ENCODE measurements around the gene SLC25A21. TPM values are rescaled to one million over a fixed set of nuclear protein-coding genes. Genes with fewer than 3 reads are reported as not detected.
"Not testable (repeated sequence)": the region's sequence is repeated elsewhere in the genome, so short reads cannot be mapped to it uniquely, and the experiment has no call there.

Gene SLC25A21
- polyA plus RNA-seq, 6 donors from 2014 or later: not detected

DNA sequence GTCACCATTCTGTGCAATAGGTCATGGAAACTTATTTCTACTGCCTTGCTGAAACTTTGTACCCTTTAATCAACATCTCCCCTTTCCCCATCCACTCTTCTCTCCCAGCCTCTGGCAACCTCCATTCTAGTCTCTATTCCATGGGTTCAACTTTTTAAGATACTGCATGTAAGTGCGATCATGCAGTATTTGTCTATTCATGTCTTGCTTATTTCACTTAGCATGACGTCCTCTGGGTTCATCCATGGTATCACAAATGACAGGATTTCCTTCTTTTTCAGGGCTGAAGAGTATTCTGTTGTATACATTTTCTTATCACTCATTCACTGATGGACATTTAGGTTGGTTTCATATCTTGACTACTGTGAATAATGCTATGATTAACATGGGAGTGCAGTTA, 288.4 kb downstream of the SLC25A21 start:
- ATAC-seq (ENCODE audit: low read depth in 2 of 2) (no peak), DNase-seq (no peak)
- Mint-ChIP-seq H3K27ac (no peak overlapping the region), H3K9me3 (peaks cover 0 to 16% (median 7%) of the 10 kb centered on the region in 7 donors), H3K36me3 (no peaks in the 10 kb centered on the region), H3K4me3 (no peak overlapping the region), H3K27me3 (no peaks in the 10 kb centered on the region), H3K4me1 (no peaks in the 10 kb centered on the region)

DNA sequence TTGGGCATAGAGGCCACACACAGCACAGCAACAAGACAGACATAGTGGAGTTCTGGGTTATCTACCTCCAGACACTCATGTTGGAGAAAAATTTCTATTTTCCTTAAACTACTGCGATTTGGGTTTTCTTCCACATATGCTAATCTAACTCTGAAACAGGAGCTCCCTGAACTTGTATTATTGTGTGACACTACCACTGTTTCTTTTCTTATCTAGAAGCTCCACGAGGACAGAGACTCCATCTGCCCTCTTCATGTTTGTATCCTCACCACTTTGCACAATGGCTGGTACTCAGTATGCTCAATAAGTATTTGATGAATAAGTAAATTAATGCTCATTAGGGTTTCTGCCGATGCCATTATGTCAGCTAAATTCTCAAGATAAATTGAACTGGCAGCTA, 292.1 kb downstream of the SLC25A21 start:
- Mint-ChIP-seq H3K36me3 (no peaks in the 10 kb centered on the region), H3K4me1 (no peaks in the 10 kb centered on the region), H3K27me3 (no peaks in the 10 kb centered on the region), H3K9me3 (peaks cover 0 to 16% (median 7%) of the 10 kb centered on the region in 7 donors), H3K4me3 (no peak overlapping the region), H3K27ac (no peak overlapping the region)
- no peak for DNase-seq
- no peak for ATAC-seq (ENCODE audit: low read depth in 2 of 2)

DNA sequence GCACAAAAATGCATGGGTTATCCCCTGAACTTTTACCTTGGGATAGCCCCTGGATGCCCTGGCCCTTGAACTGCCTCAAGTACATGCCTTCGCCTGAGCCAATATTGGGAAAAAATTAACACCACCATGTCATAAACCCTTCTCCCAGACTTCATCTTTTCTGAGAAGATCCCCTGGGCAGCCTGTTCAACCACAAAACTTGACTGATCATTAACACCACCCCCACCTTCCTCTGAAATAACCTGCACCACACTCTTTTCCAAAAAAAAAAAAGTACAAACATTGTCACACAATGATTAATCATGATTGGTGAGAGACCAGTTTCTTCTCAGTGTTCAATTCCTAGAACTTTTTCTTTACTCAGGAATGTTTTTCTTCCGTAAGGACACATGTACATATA, 292.8 kb downstream of the SLC25A21 start:
- H3K27me3 Mint-ChIP-seq: no peaks in the 10 kb centered on the region

DNA sequence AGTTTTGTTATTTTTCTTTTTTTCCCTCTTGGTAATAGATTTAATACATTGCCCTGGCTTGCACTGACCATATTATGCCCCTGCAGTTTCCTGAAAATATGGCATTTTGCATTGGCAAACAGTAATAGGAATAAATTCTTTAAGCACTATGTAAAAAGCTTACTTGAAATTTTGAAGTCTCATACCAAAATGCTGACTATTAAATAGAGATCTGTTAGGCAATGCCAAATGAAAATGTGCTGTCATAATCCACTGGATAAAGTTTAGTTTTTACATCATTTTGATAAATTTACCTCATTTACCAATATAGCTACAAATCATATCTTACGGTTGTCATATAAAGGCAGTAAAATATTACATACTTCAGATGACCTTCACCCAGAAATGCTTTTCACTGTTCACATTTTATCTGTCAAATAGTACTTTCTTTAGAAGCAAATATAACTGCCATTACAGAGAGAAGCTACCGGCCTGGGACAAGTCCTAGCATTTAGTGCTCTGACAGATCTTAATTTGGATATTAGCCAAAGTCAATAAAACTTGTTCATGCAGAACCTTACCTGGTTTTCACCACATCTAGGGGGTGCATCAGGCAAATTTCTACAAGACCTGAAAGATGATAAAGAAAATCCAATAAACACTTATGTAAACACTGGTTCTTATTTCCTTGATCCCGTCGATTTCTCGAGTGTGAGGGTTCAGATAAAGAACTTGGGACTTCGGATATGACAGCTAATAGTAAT, 297.8 kb downstream of the SLC25A21 start:
- Mint-ChIP-seq H3K4me3 (no peak overlapping the region), H3K4me1 (no peaks in the 10 kb centered on the region), H3K9me3 (peaks cover 0 to 4% (median 0%) of the 10 kb centered on the region in 7 donors), H3K27ac (no peak overlapping the region), H3K27me3 (no peaks in the 10 kb centered on the region), H3K36me3 (no peaks in the 10 kb centered on the region)
- DNase-seq: no peak
- ATAC-seq (ENCODE audit: low read depth in 2 of 2): no peak

More for the DNA sequence above, 292.8 kb downstream of the SLC25A21 start:
- no peaks in the 10 kb centered on the region for H3K4me1 Mint-ChIP-seq
- DNase-seq: no peak
- no peak overlapping the region for H3K27ac Mint-ChIP-seq
- H3K9me3 Mint-ChIP-seq: peaks cover 0 to 16% (median 6%) of the 10 kb centered on the region in 7 donors
- H3K4me3 Mint-ChIP-seq: no peak overlapping the region
- no peaks in the 10 kb centered on the region for H3K36me3 Mint-ChIP-seq
- ATAC-seq (ENCODE audit: low read depth in 2 of 2): no peak

DNA sequence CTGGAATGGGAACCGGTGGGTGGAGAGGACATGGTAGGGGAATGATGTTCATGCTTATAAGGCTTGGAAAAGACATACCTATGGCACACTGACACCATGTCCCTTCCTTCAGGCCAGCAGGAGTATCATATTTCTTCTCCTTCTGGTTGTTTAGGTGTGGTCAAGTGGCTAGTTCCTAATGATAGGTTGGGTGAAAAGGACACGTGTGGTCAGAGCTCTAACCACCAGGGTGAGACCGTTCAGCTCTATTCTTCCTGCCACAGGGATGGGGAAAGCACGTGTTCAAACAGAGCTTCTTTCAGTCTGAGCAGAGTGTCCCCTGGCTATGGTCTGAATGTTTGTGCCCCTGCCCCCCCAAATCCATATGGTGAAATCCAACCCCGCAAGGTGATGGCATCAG, 301.6 kb downstream of the SLC25A21 start:
- ATAC-seq (ENCODE audit: low read depth in 2 of 2): no peak
- Mint-ChIP-seq H3K9me3 (peaks cover 0 to 4% (median 2%) of the 10 kb centered on the region in 7 donors), H3K4me3 (no peak overlapping the region), H3K4me1 (no peaks in the 10 kb centered on the region), H3K27me3 (no peaks in the 10 kb centered on the region), H3K36me3 (no peaks in the 10 kb centered on the region), H3K27ac (no peak overlapping the region)
- no peak for DNase-seq

DNA sequence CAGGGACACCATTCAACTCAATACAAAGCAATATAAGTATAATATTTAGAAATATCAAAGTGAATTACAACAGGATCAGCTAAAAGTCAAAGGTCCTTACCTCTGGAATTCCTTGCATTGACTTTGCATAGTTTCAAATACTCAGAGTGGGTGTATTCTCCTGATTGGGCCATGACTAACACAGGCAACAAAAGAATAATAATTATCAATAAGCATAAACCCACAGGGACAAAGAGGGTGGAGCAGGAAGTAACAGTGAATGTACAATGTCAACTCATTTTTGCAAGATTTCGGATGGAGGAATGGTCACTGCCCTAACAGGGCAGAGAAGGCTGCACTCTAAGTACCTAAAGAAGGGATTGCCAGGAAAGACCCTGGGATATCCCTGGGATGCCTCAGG, 303.3 kb downstream of the SLC25A21 start:
- Mint-ChIP-seq H3K27ac (no peak overlapping the region), H3K36me3 (no peaks in the 10 kb centered on the region), H3K9me3 (peaks cover 0 to 4% (median 3%) of the 10 kb centered on the region in 7 donors), H3K27me3 (no peaks in the 10 kb centered on the region), H3K4me3 (no peak overlapping the region), H3K4me1 (no peaks in the 10 kb centered on the region)
- ATAC-seq (ENCODE audit: low read depth in 2 of 2) (no peak), DNase-seq (no peak)

DNA sequence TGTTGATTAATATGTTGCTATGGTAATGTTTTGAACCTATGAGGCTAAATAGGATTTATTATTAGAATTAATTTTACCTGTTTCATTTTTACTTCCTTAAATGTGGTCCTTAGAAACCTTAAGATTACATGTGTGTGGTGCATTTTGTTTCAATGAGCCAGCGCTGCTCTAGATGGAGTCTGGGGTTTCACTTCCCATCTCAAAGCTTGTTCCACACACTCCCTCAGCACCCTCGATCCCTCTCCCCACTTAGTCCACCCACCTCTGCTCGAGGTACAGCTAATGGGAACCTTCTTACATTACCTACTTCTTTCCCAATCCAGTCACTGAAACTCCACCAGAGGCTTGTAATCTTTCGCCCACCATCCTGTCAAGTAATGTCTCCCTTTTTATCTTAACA, 305.5 kb downstream of the SLC25A21 start:
- Mint-ChIP-seq H3K4me1 (no peaks in the 10 kb centered on the region), H3K36me3 (no peaks in the 10 kb centered on the region), H3K9me3 (peaks cover 0 to 7% (median 4%) of the 10 kb centered on the region in 7 donors), H3K4me3 (no peak overlapping the region), H3K27me3 (no peaks in the 10 kb centered on the region), H3K27ac (no peak overlapping the region)
- no peak for DNase-seq
- no peak for ATAC-seq (ENCODE audit: low read depth in 2 of 2)

DNA sequence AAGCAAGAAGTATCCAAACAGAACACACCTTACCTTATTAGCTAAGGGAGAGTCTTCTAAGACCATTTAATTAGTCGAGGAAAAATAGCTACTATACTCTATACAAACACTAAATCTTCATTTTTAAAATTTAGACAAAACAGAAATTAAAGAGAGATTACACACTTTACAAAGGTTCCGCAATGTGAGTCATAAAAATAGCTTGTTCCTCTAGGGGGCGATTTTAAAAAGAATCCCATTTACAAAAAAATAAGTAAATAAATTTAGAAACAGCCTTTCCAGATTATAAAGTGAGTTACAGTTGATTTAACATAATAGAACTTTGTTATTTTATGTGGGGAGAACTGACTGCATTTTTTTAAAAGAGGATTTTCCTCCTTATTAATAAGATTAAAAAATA, 309.1 kb downstream of the SLC25A21 start:
- DNase-seq (no peak), ATAC-seq (ENCODE audit: low read depth in 2 of 2) (no peak)
- peaks cover 1 to 10% (median 4%) of the 10 kb centered on the region in 7 donors for H3K9me3 Mint-ChIP-seq
- H3K4me3 Mint-ChIP-seq: no peak overlapping the region
- H3K27ac Mint-ChIP-seq: no peak overlapping the region
- no peaks in the 10 kb centered on the region for H3K4me1 Mint-ChIP-seq
- H3K36me3 Mint-ChIP-seq: no peaks in the 10 kb centered on the region
- no peaks in the 10 kb centered on the region for H3K27me3 Mint-ChIP-seq

DNA sequence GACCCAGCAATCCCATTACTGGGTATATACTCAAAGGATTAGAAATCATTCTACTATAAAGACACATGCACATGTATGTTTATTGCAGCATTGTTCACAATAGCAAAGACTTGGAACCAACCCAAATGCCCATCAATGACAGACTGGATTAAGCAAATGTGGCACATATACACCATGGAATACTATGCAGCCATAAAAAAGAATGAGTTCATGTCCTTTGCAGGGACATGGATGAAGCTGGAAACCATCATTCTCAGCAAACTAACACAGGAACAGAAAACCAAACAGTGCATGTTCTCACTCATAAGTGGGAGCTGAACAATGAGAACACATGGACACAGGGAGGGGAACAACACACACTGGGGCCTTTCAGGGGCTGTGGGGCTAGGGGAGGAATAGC, 310.2 kb downstream of the SLC25A21 start:
- H3K9me3 Mint-ChIP-seq; H3K27ac Mint-ChIP-seq; H3K4me1 Mint-ChIP-seq; DNase-seq; H3K27me3 Mint-ChIP-seq; H3K4me3 Mint-ChIP-seq; H3K36me3 Mint-ChIP-seq; ATAC-seq (ENCODE audit: low read depth in 2 of 2): not testable (repeated sequence)

DNA sequence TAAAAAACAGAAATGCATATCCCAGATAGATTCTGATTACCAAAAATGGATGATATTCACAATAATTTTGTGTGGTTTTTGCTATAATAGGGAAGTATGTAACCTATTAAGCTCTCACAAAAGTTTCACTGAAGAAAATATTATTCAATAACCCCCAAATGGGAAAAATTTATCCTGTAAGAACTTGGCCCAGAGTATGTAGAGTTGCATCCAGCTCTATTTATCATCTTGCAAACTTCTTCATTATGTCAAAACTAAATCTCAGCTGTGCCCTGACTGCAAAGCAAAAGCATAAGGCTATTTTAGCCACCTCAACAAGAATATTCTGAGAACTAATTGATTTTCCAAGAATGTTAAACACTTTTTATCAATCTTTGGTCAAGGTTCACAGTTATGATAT, 311.6 kb downstream of the SLC25A21 start:
- no peaks in the 10 kb centered on the region for H3K4me1 Mint-ChIP-seq
- ATAC-seq (ENCODE audit: low read depth in 2 of 2): no peak
- H3K9me3 Mint-ChIP-seq: peaks cover 1 to 10% (median 4%) of the 10 kb centered on the region in 7 donors
- H3K27ac Mint-ChIP-seq: no peak overlapping the region
- H3K4me3 Mint-ChIP-seq: no peak overlapping the region
- H3K27me3 Mint-ChIP-seq: no peaks in the 10 kb centered on the region
- no peak for DNase-seq
- no peaks in the 10 kb centered on the region for H3K36me3 Mint-ChIP-seq

DNA sequence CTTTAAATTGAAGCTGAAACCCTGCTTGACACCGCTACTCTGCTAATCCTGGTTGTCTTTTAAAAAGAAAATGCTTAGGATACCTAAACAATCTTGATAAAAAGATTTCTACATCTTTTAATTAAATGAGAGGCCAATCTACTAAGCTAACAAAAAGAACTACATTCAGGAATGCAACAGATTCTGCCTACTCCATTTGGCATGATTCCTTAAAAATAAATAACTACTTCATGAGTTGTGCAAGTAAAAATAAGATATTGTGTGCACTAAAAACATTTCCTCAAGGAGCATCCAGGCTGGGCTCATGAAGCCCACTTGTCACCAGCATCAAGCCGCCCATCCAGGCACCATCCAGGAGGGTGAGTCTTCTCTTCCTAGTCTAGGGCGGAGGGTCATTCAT, 313.3 kb downstream of the SLC25A21 start:
- DNase-seq (no peak), ATAC-seq (ENCODE audit: low read depth in 2 of 2) (no peak)
- Mint-ChIP-seq H3K4me1 (no peaks in the 10 kb centered on the region), H3K4me3 (no peak overlapping the region), H3K27me3 (no peaks in the 10 kb centered on the region), H3K9me3 (peaks cover 0 to 11% (median 3%) of the 10 kb centered on the region in 7 donors), H3K36me3 (no peaks in the 10 kb centered on the region), H3K27ac (no peak overlapping the region)

DNA sequence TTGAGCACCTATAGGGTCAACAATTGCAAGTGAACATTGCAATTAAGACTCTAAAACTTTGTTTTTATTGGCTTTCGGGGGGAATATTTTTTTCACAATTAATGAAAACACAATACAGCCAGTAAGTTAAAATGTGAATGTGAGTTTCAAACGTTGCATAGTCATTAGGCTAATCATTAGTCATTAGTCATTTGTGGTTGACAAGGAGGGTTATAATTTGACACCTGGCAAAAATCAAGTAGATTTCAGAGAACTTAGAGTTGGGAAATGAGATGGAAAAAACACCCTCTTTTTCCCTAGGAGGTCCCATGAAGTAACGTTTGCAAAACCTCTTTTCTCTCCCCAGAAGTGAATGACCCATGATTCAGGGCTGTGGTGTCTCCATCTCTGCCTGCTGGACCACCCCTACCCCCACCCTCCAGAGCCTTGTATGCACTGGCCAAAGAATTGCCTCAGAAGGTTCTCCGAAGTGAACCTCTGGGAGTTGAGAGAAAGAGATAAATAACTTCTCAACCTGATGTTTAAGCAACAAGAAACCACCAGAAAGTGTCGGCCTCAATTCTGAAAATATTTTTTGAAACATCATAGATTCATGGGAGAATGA, 314.5 kb downstream of the SLC25A21 start:
- DNase-seq (no peak), ATAC-seq (ENCODE audit: low read depth in 2 of 2) (no peak)
- Mint-ChIP-seq H3K4me1 (no peaks in the 10 kb centered on the region), H3K9me3 (peaks cover 0 to 11% (median 1%) of the 10 kb centered on the region in 7 donors), H3K36me3 (no peaks in the 10 kb centered on the region), H3K27ac (no peak overlapping the region), H3K4me3 (no peak overlapping the region), H3K27me3 (no peaks in the 10 kb centered on the region)

DNA sequence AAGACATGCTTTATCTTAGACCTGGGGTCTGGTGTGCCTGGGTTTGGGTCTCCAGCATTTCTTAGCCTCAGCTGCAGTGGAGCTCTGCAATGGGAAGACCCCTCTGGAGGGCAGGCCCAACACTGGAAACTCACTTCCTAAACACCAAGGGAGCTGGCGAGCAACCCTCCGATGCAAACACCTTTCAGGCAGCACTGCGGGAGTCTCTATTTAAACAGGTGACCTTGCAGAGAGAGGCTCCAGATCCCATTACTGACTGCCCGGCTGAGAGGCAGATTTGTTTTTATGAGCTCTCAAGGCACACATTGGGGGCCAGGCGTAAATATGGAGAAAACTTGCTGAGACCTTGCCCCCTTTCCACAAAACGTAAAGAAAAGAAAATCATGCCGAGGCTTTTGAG, 315.3 kb downstream of the SLC25A21 start:
- ATAC-seq (ENCODE audit: low read depth in 2 of 2): no peak
- DNase-seq: no peak
- Mint-ChIP-seq H3K27ac (no peak overlapping the region), H3K4me1 (no peaks in the 10 kb centered on the region), H3K36me3 (no peaks in the 10 kb centered on the region), H3K4me3 (no peak overlapping the region), H3K27me3 (no peaks in the 10 kb centered on the region), H3K9me3 (peaks cover 0 to 11% (median 1%) of the 10 kb centered on the region in 7 donors)

DNA sequence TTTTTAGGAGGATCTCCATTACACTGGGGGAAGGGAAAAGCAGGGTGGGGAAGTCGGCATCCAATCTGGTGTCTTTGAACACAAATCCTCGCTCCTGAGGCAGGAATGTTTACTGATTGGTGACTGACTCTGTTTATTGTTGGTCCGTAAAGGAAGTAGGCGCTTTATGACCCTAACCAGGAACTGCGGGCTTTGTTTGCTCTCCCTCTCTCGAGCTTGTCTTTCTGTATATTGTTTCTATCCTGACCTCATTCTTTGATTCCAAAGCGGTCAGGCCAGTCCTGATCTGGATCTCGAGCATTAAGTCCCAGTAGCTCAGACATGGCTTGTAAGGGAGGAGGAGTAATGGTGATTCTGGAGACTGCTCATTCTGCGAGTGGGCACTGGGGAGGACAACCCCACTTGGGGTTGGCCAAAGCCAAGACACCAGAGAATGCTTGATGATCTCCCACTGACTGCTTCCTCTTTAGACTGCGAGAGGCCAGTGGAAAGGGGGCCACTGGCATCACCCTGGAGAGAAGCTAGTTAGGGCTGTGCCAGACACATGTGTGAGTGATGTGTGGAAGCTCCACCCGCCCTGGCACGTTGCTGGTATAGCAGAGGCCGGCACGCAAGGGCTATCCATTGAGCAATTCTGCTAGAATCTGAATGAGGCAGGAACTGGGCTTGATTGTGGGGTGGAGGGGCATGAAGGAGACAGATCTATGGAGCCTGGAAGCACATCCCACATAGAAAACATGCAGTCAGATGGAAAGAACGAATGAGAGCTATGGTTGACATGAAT, 316.1 kb downstream of the SLC25A21 start:
- Mint-ChIP-seq H3K27ac (peak overlapping the region in 1 of 6 donors; percentile 56), H3K4me1 (no peaks in the 10 kb centered on the region), H3K9me3 (peaks cover 0 to 6% (median 0%) of the 10 kb centered on the region in 7 donors), H3K36me3 (no peaks in the 10 kb centered on the region), H3K27me3 (no peaks in the 10 kb centered on the region), H3K4me3 (no peak overlapping the region)
- ATAC-seq (ENCODE audit: low read depth in 2 of 2) (no peak), DNase-seq (no peak)

Measured in naive B cell (primary cell).